ENCODE data around the gene PPIL6.
A peak's percentile ranks its signal among the peaks of the same experiment; 100 is the strongest.

The PPIL6 gene

GRCh38 chr6:109440331-109441068 lies at the start of gene PPIL6, which contains the start of gene SMPD2:
TSS of gene PPIL6 (minus strand) at chr6:109440628. CDS start at chr6:109440590, 38 bp downstream.
TSS of gene SMPD2 (plus strand) at chr6:109440724. CDS start at chr6:109441122, 398 bp downstream.
- Mint-ChIP-seq H3K27me3 (no peaks in the 10 kb centered on the region), H3K4me1 (peaks cover 38% of the 10 kb centered on the region)

GRCh38 chr6:109488001-109488400 lies 47.6 kb upstream of the PPIL6 start:
- no peaks in the 10 kb centered on the region for H3K9me3 Mint-ChIP-seq

More at GRCh38 chr6:109440331-109441068, at the start of gene PPIL6, which contains the start of gene SMPD2:
- Mint-ChIP-seq H3K27ac (peak within 1 kb of the TSS; percentile 90), H3K4me3 (peak within 1 kb of the TSS; percentile 95), H3K9me3 (no peaks in the 10 kb centered on the region), H3K36me3 (peaks cover 32% of the 10 kb centered on the region)
- ATAC-seq, result peak; percentile 95

GRCh38 chr6:109486068-109486467 lies 45.6 kb upstream of the PPIL6 start:
- Mint-ChIP-seq H3K9me3 (no peaks in the 10 kb centered on the region), H3K4me3 (no peak overlapping the region), H3K36me3 (peaks cover 10% of the 10 kb centered on the region), H3K27ac (no peak overlapping the region), H3K27me3 (no peaks in the 10 kb centered on the region), H3K4me1 (peaks cover 38% of the 10 kb centered on the region)
- ATAC-seq, result no peak

More at GRCh38 chr6:109488001-109488400, 47.6 kb upstream of the PPIL6 start:
- no peak for ATAC-seq
- H3K36me3 Mint-ChIP-seq, result no peaks in the 10 kb centered on the region
- no peaks in the 10 kb centered on the region for H3K27me3 Mint-ChIP-seq
- H3K4me3 Mint-ChIP-seq, result no peak overlapping the region
- H3K4me1 Mint-ChIP-seq, result peaks cover 32% of the 10 kb centered on the region
- no peak overlapping the region for H3K27ac Mint-ChIP-seq

GRCh38 chr6:109485266-109485935 lies 45.0 kb upstream of the PPIL6 start:
- ATAC-seq, result no peak
- Mint-ChIP-seq H3K27ac (peak overlapping the region; percentile 45), H3K4me1 (peaks cover 39% of the 10 kb centered on the region), H3K27me3 (no peaks in the 10 kb centered on the region), H3K9me3 (no peaks in the 10 kb centered on the region), H3K4me3 (no peak overlapping the region), H3K36me3 (peaks cover 13% of the 10 kb centered on the region)

- Mint-ChIP-seq H3K27me3 (no peaks in the 10 kb centered on the region), H3K27ac (peak overlapping the region; percentile 57), H3K36me3 (peaks cover 17% of the 10 kb centered on the region), H3K4me3 (peak overlapping the region; percentile 74), H3K9me3 (no peaks in the 10 kb centered on the region), H3K4me1 (peaks cover 52% of the 10 kb centered on the region)
- ATAC-seq, result no peak
These were observed 43.7 kb upstream of the PPIL6 start for GRCh38 chr6:109484122-109484521.

- peaks cover 21% of the 10 kb centered on the region for H3K36me3 Mint-ChIP-seq
- peak overlapping the region; percentile 57 for H3K27ac Mint-ChIP-seq
- H3K27me3 Mint-ChIP-seq, result no peaks in the 10 kb centered on the region
- ATAC-seq, result peak; percentile 2
- H3K9me3 Mint-ChIP-seq, result no peaks in the 10 kb centered on the region
- peaks cover 56% of the 10 kb centered on the region for H3K4me1 Mint-ChIP-seq
- H3K4me3 Mint-ChIP-seq, result peak overlapping the region; percentile 74
These were observed 43.3 kb upstream of the PPIL6 start for GRCh38 chr6:109483735-109484057.

- H3K36me3 Mint-ChIP-seq, result peaks cover 26% of the 10 kb centered on the region
- peak within 1 kb of the TSS; percentile 90 for H3K27ac Mint-ChIP-seq
- peaks cover 62% of the 10 kb centered on the region for H3K4me1 Mint-ChIP-seq
- H3K27me3 Mint-ChIP-seq, result no peaks in the 10 kb centered on the region
- ATAC-seq, result peak; percentile 95
- no peaks in the 10 kb centered on the region for H3K9me3 Mint-ChIP-seq
- peak within 1 kb of the TSS; percentile 99 for H3K4me3 Mint-ChIP-seq
These were observed 42.7 kb upstream of the PPIL6 start, which contains the start of gene ZBTB24 for GRCh38 chr6:109482905-109483734. TSS of gene ZBTB24 (minus strand) at chr6:109483219. CDS start at chr6:109482026, 1,193 bp downstream.

- peak overlapping the region; percentile 90 for H3K27ac Mint-ChIP-seq
- H3K36me3 Mint-ChIP-seq, result peaks cover 37% of the 10 kb centered on the region
- H3K4me1 Mint-ChIP-seq, result peaks cover 78% of the 10 kb centered on the region
- H3K4me3 Mint-ChIP-seq, result peak overlapping the region; percentile 99
- H3K9me3 Mint-ChIP-seq, result no peaks in the 10 kb centered on the region
- no peak for ATAC-seq
- H3K27me3 Mint-ChIP-seq, result no peaks in the 10 kb centered on the region
These were observed 40.6 kb upstream of the PPIL6 start for GRCh38 chr6:109480993-109481480.

- H3K4me3 Mint-ChIP-seq, result peak overlapping the region; percentile 89
These were observed 38.6 kb upstream of the PPIL6 start for GRCh38 chr6:109478841-109479624.

GRCh38 chr6:109478222-109478805 lies 37.9 kb upstream of the PPIL6 start:
- Mint-ChIP-seq H3K4me1 (peaks cover 77% of the 10 kb centered on the region), H3K9me3 (no peaks in the 10 kb centered on the region), H3K27ac (peak overlapping the region; percentile 90), H3K36me3 (peaks cover 60% of the 10 kb centered on the region), H3K4me3 (peak overlapping the region; percentile 89), H3K27me3 (no peaks in the 10 kb centered on the region)
- ATAC-seq, result no peak

More at GRCh38 chr6:109478841-109479624, 38.6 kb upstream of the PPIL6 start:
- peaks cover 78% of the 10 kb centered on the region for H3K4me1 Mint-ChIP-seq
- peaks cover 53% of the 10 kb centered on the region for H3K36me3 Mint-ChIP-seq
- ATAC-seq, result no peak
- H3K27me3 Mint-ChIP-seq, result no peaks in the 10 kb centered on the region
- no peaks in the 10 kb centered on the region for H3K9me3 Mint-ChIP-seq
- peak overlapping the region; percentile 90 for H3K27ac Mint-ChIP-seq

- Mint-ChIP-seq H3K4me3 (peak overlapping the region; percentile 89), H3K9me3 (no peaks in the 10 kb centered on the region), H3K27me3 (no peaks in the 10 kb centered on the region), H3K4me1 (peaks cover 82% of the 10 kb centered on the region), H3K36me3 (peaks cover 66% of the 10 kb centered on the region), H3K27ac (peak overlapping the region; percentile 90)
- ATAC-seq, result peak; percentile 57
These were observed 37.3 kb upstream of the PPIL6 start for GRCh38 chr6:109477725-109478124.

- Mint-ChIP-seq H3K4me3 (peak overlapping the region; percentile 89), H3K9me3 (no peaks in the 10 kb centered on the region), H3K4me1 (peaks cover 84% of the 10 kb centered on the region), H3K36me3 (peaks cover 72% of the 10 kb centered on the region), H3K27me3 (no peaks in the 10 kb centered on the region), H3K27ac (peak overlapping the region; percentile 90)
- no peak for ATAC-seq
These were observed 36.8 kb upstream of the PPIL6 start for GRCh38 chr6:109477184-109477583.

- H3K9me3 Mint-ChIP-seq, result no peaks in the 10 kb centered on the region
- H3K4me1 Mint-ChIP-seq, result peaks cover 81% of the 10 kb centered on the region
- H3K36me3 Mint-ChIP-seq, result peaks cover 75% of the 10 kb centered on the region
- no peak overlapping the region for H3K4me3 Mint-ChIP-seq
- no peak for ATAC-seq
- H3K27me3 Mint-ChIP-seq, result no peaks in the 10 kb centered on the region
- peak overlapping the region; percentile 90 for H3K27ac Mint-ChIP-seq
These were observed 35.2 kb upstream of the PPIL6 start for GRCh38 chr6:109475625-109476024.

GRCh38 chr6:109474995-109475394 lies 34.6 kb upstream of the PPIL6 start:
- H3K36me3 Mint-ChIP-seq, result peaks cover 81% of the 10 kb centered on the region
- no peaks in the 10 kb centered on the region for H3K9me3 Mint-ChIP-seq
- peak overlapping the region; percentile 90 for H3K27ac Mint-ChIP-seq
- H3K27me3 Mint-ChIP-seq, result no peaks in the 10 kb centered on the region
- H3K4me1 Mint-ChIP-seq, result peaks cover 75% of the 10 kb centered on the region
- ATAC-seq, result no peak
- H3K4me3 Mint-ChIP-seq, result no peak overlapping the region

All from stimulated activated memory B cell treated with anti-CD40 and anti-IgM and Interleukin-4, amounts not matched to agents 10 μg/mL and 1 μg/mL and 100 μg/mL, for 72 hours (primary cell).